Prostate gland (tissue), 2 donors: ENCODE measurements around the gene ZNF827.

Experiments
- POLR2A ChIP-seq: fragments of 450-650 bp; IDR thresholded peaks from one replicate; pipeline ENCODE4 v1.6.1; 2016; ENCODE audit warnings: antibody characterized with exemption, mild to moderate bottlenecking
- TF ChIP-seq, protein P1 (sequence below), 4 experiments: fragments of 200-600 bp in 2 of 4; fragments of 450-650 bp in 2 of 4; sonication (generic) in 2 of 4; IDR thresholded peaks; 1 replicate in 3 of 4; 2 replicates in 1 of 4; pipeline ENCODE4 v1.5.1; 2016 to 2019; ENCODE audit warnings: antibody characterized with exemption in 4 of 4, mild to moderate bottlenecking in 2 of 4, moderate library complexity in 2 of 4

DNA sequence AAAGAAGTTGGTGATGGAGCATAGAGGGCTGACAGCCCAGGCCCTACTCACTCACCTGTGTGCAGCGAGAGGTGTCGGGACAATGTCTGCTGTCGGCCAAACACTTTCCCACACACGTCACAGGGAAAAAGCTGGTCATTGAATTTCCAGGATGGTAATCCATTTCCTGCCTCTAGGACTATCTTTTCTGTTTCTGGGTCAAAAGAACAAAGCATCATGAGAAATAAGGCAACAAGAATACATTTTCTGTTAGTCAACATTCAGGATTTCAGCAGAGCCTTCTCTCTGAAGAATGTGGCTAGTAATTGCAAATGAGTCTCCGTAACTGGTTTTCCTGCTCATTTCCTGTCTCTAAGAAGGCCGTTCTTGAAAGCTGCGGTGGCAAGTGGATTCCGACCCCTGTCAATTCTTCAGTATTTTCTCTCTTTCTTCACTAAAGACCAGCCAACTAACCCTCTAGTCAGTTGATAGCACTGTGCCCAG lies 159.3 kb downstream of the ZNF827 start:
- TF ChIP-seq, protein P1, sequence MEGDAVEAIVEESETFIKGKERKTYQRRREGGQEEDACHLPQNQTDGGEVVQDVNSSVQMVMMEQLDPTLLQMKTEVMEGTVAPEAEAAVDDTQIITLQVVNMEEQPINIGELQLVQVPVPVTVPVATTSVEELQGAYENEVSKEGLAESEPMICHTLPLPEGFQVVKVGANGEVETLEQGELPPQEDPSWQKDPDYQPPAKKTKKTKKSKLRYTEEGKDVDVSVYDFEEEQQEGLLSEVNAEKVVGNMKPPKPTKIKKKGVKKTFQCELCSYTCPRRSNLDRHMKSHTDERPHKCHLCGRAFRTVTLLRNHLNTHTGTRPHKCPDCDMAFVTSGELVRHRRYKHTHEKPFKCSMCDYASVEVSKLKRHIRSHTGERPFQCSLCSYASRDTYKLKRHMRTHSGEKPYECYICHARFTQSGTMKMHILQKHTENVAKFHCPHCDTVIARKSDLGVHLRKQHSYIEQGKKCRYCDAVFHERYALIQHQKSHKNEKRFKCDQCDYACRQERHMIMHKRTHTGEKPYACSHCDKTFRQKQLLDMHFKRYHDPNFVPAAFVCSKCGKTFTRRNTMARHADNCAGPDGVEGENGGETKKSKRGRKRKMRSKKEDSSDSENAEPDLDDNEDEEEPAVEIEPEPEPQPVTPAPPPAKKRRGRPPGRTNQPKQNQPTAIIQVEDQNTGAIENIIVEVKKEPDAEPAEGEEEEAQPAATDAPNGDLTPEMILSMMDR (IDR thresholded peaks at IDR 0.05): no peak
- no peak for TF ChIP-seq POLR2A
